Measurements from ENCODE around the gene ZNF143.

- TF ChIP-seq CTCF (IDR thresholded peaks at IDR 0.05 in 4 of 5, conservative IDR thresholded peaks at IDR 0.05 in 1 of 5) (no peak), POLR2A (IDR thresholded peaks at IDR 0.05) (no peak)
Measured at GRCh38 chr11:9448576-9449352, 12.0 kb upstream of the ZNF143 start.

Measured in gastrocnemius medialis (tissue), 4 donors.